ENCODE results near the gene AKR1C8. TPM values are rescaled to one million over a fixed set of nuclear protein-coding genes. Genes with fewer than 3 reads are reported as not detected.
"Not testable (repeated sequence)": the region's sequence is repeated elsewhere in the genome, so short reads cannot be mapped to it uniquely, and the experiment has no call there.

The AKR1C8 gene
- total and polyA plus RNA-seq, 9 of the 15 experiments (the other 6 are each of a cell fraction or from before 2014, with no cell fraction given) = 0.03 to 0.29 (median 0.08) TPM

DNA sequence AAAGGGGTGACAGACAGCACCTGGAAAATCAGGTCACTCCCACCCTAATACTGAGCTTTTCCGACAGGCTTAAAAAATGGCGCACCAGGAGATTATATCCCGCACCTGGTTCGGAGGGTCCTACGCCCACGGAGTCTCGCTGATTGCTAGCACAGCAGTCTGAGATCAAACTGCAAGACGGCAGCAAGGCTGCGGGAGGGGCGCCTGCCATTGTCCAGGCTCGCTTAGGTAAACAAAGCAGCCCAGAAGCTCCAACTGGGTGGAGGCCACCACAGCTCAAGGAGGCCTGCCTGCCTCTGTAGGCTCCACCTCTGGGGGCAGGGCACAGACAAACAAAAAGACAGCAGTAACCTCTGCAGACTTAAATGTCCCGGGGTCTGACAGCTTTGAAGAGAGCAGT, 75.1 kb downstream of the AKR1C8 start:
- FAIRE-seq; H3K4me3 ChIP-seq; POLR2A ChIA-PET; DNase-seq (ENCODE audit: extremely low read depth in 1 of 4, low spot score in 3 of 4); H4K20me1 ChIP-seq (replicated peaks; ENCODE audit: control insufficient read depth, insufficient read depth, low read length); intact Hi-C loops (cut with micrococcal nuclease); H3K36me3 ChIP-seq (ENCODE audit: control insufficient read depth, insufficient read depth, low read length); H3K27ac ChIP-seq (ENCODE audit: extremely low read depth, low read depth, low read length); H3K9ac ChIP-seq (ENCODE audit: insufficient read depth in 1 of 2, low read depth in 2 of 2, low read length in 2 of 2); BruUV-seq (replicated peaks); H3K4me2 ChIP-seq (ENCODE audit: insufficient read depth, low read length); H3K9me3 ChIP-seq (replicated peaks; ENCODE audit: control insufficient read depth, insufficient read depth, low read depth, low read length); ATAC-seq; in situ Hi-C loops (cut with MboI); H3K9me1 ChIP-seq (ENCODE audit: control insufficient read depth, insufficient read depth, low read length); H3K79me2 ChIP-seq (ENCODE audit: control insufficient read depth, insufficient read depth, low read length); H2AFZ ChIP-seq (ENCODE audit: low read depth, low read length); H3K27me3 ChIP-seq (ENCODE audit: control insufficient read depth in 2 of 2, insufficient read depth in 2 of 2, low read length in 2 of 2); CTCF ChIA-PET (ENCODE audit: low intra/inter-chr PET ratio); H3K4me1 ChIP-seq (replicated peaks in 1 of 2; ENCODE audit: control insufficient read depth in 2 of 2, insufficient read depth in 2 of 2, low read length in 2 of 2): not testable (repeated sequence)
- WGBS (ENCODE audit: insufficient coverage, low coverage, missing lambda C conversion rate) = 31% methylated on average over 5 of the region's 12 CpGs

- Histone ChIP-seq H3K4me1 (replicated peaks in 1 of 2; ENCODE audit: control insufficient read depth in 2 of 2, insufficient read depth in 2 of 2, low read length in 2 of 2) (no peaks in the 10 kb centered on the region), H3K27me3 (ENCODE audit: control insufficient read depth in 2 of 2, insufficient read depth in 2 of 2, low read length in 2 of 2) (no peaks in the 10 kb centered on the region), H4K20me1 (replicated peaks; ENCODE audit: control insufficient read depth, insufficient read depth, low read length) (no peaks in the 10 kb centered on the region), H2AFZ (ENCODE audit: low read depth, low read length) (no peak overlapping the region), H3K4me3 (no peak overlapping the region), H3K4me2 (ENCODE audit: insufficient read depth, low read length) (no peak overlapping the region), H3K9ac (ENCODE audit: insufficient read depth in 1 of 2, low read depth in 2 of 2, low read length in 2 of 2) (no peak overlapping the region), H3K36me3 (ENCODE audit: control insufficient read depth, insufficient read depth, low read length) (no peaks in the 10 kb centered on the region), H3K9me3 (replicated peaks; ENCODE audit: control insufficient read depth, insufficient read depth, low read depth, low read length) (0 out of 2 replicates have a peak, but pooled peaks cover 2% of the 10 kb centered on the region), H3K27ac (ENCODE audit: extremely low read depth, low read depth, low read length) (no peak overlapping the region), H3K9me1 (ENCODE audit: control insufficient read depth, insufficient read depth, low read length) (no peaks in the 10 kb centered on the region), H3K79me2 (ENCODE audit: control insufficient read depth, insufficient read depth, low read length) (no peaks in the 10 kb centered on the region)
- in situ Hi-C loops (cut with MboI) (no loop called here), intact Hi-C loops (cut with micrococcal nuclease) (no loop called here)
- ChIA-PET POLR2A (no interaction called here), CTCF (ENCODE audit: low intra/inter-chr PET ratio) (no interaction called here)
- TF ChIP-seq SAP30 (IDR thresholded peaks at IDR 0.05; ENCODE audit: borderline replicate concordance, insufficient read depth, low read depth, low read length, poor library complexity, severe bottlenecking) (no peak), CREM (IDR thresholded peaks at IDR 0.05; ENCODE audit: low read depth) (no peak), KAT8 (IDR thresholded peaks at IDR 0.05; ENCODE audit: low read depth) (no peak), RBM25 (IDR thresholded peaks at IDR 0.05; ENCODE audit: low read depth, low read length, severe bottlenecking) (no peak), TAF9B (IDR thresholded peaks at IDR 0.05; ENCODE audit: partially characterized antibody) (no peak), SAFB (IDR thresholded peaks at IDR 0.05; ENCODE audit: borderline replicate concordance, low read depth, low read length) (no peak), NRF1 (conservative IDR thresholded peaks at IDR 0.05 in 1 of 2, IDR thresholded peaks at IDR 0.05 in 1 of 2) (no peak), ZNF778 (CRISPR knock-in tag; IDR thresholded peaks at IDR 0.05) (no peak), CBX2 (IDR thresholded peaks at IDR 0.05; ENCODE audit: insufficient read depth, low read length, poor library complexity, severe bottlenecking) (no peak), KDM2B (CRISPR knock-in tag; IDR thresholded peaks at IDR 0.05) (no peak), RBM22 (IDR thresholded peaks at IDR 0.05; ENCODE audit: low read depth, low read length, poor library complexity, severe bottlenecking) (no peak)
- TF ChIP-seq, protein P1, sequence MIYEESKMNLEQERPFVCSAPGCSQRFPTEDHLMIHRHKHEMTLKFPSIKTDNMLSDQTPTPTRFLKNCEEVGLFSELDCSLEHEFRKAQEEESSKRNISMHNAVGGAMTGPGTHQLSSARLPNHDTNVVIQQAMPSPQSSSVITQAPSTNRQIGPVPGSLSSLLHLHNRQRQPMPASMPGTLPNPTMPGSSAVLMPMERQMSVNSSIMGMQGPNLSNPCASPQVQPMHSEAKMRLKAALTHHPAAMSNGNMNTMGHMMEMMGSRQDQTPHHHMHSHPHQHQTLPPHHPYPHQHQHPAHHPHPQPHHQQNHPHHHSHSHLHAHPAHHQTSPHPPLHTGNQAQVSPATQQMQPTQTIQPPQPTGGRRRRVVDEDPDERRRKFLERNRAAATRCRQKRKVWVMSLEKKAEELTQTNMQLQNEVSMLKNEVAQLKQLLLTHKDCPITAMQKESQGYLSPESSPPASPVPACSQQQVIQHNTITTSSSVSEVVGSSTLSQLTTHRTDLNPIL (CRISPR knock-in tag; IDR thresholded peaks at IDR 0.05) = no peak
- TF ChIP-seq, protein P2, sequence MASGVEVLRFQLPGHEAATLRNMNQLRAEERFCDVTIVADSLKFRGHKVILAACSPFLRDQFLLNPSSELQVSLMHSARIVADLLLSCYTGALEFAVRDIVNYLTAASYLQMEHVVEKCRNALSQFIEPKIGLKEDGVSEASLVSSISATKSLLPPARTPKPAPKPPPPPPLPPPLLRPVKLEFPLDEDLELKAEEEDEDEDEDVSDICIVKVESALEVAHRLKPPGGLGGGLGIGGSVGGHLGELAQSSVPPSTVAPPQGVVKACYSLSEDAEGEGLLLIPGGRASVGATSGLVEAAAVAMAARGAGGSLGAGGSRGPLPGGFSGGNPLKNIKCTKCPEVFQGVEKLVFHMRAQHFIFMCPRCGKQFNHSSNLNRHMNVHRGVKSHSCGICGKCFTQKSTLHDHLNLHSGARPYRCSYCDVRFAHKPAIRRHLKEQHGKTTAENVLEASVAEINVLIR (CRISPR knock-in tag; IDR thresholded peaks at IDR 0.05) = no peak
- FAIRE-seq (no peak), ATAC-seq (no peak), DNase-seq (ENCODE audit: extremely low read depth in 1 of 4, low spot score in 3 of 4) (no peak)
- no TSS peak for BruUV-seq (replicated peaks)
- WGBS (ENCODE audit: insufficient coverage, low coverage, missing lambda C conversion rate) = 13% methylated on average over 3 of the region's 3 CpGs
These were observed 76.1 kb downstream of the AKR1C8 start for GRCh38 chr10:5108658-5109416.

Data from K562 (cell line).